Thyroid gland (tissue), 4 donors: ENCODE data around the gene PLD2. TPM values are rescaled to one million over a fixed set of nuclear protein-coding genes. Genes with fewer than 3 reads are reported as not detected.

ENCODE experiments used
- DNase-seq, 2 donors: peaks; one replicate each; pipeline ENCODE4 v3.0.0-alpha.2; 2019
- H3K27ac ChIP-seq, 3 donors: fragments of 200-600 bp; sonication (generic); 1 replicate in 2 of 3; 2 replicates in 1 of 3; pipeline ENCODE4 v1.5.1; 2016 to 2019; ENCODE audit warnings: mild to moderate bottlenecking in 1 of 3, moderate library complexity in 1 of 3
- H3K27me3 ChIP-seq: fragments of 200-600 bp; sonication (generic); one replicate; pipeline ENCODE4 v1.5.1; 2019
- H3K36me3 ChIP-seq, 2 donors: fragments of 200-600 bp; sonication (generic); one replicate each; pipeline ENCODE4 v1.5.1; 2016 to 2019
- H3K4me1 ChIP-seq, 2 donors: fragments of 200-600 bp; sonication (generic); one replicate each; pipeline ENCODE4 v1.5.1; 2017 to 2019
- H3K4me3 ChIP-seq, 3 donors: fragments of 200-600 bp; sonication (generic); replicated peaks in 1 of 3; 1 replicate in 2 of 3; 2 replicates in 1 of 3; pipeline ENCODE4 v1.5.1; 2016; ENCODE audit warnings: mild to moderate bottlenecking in 1 of 3
- H3K9me3 ChIP-seq: fragments of 200-600 bp; sonication (generic); one replicate; pipeline ENCODE4 v1.5.1; 2017
- POLR2A ChIP-seq, 2 donors: fragments of 450-650 bp; IDR thresholded peaks; one replicate each; pipeline ENCODE4 v1.6.1; 2017; ENCODE audit warnings: antibody characterized with exemption in 2 of 2, mild to moderate bottlenecking in 2 of 2, moderate library complexity in 1 of 2
- WGBS, 2 donors: methylation state at CpG; one replicate each; pipeline ENCODE4 v1.1.5; 2017; 5-methylcytosine and 5-hydroxymethylcytosine counted together
- intact Hi-C: fragments of 100-400 bp; cut with DNase I; formaldehyde crosslinking; loops from one replicate; pipeline ENCODE4 v1.15.1; 2023
- total RNA-seq, 4 donors: library from RNA; depleted of rRNA; stranded (reverse); fragments of >200 nt; gene quantifications; one replicate each; pipeline ENCODE4 v1.2.3, GENCODE V29; 2016
- TF ChIP-seq, protein P1 (sequence below), 6 experiments: fragments of 200-600 bp in 3 of 6; fragments of 450-650 bp in 3 of 6; sonication (generic) in 3 of 6; IDR thresholded peaks; one replicate each; pipeline ENCODE4 v1.5.1; 2016 to 2019; ENCODE audit warnings: antibody characterized with exemption in 6 of 6, mild to moderate bottlenecking in 2 of 6, inconsistent platforms in 1 of 6, moderate library complexity in 1 of 6

Gene PLD2
- total RNA-seq, 4 donors from 2014 or later = 10.7 to 20.0 (median 16.2) TPM

DNA sequence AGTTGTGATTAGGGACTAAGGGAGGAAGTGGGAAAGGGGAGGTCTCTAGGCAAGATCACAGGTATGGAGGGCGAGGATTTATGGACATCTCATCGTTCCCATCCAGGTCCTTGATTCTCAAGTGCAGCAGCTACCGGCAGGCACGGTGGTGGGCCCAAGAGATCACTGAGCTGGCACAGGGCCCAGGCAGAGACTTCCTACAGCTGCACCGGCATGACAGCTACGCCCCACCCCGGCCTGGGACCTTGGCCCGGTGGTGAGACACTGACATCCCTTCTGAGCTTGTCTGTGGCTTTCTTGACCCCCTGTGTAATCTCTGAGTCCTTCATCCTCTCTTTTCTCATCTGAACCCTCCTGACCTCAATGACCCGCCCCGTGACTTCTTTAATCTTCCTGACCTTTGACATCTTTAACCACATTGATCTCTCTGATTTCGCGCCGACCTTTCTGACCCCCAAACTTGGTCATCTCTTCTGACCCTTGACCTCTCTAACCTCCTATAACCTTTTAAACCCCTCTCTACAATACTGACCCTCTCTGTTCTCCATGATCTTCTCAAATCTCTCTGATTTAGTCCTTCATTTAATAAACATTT, 3.8 kb downstream of the PLD2 start:
- WGBS, 2 donors = 64 to 71% methylated on average over 13 of the region's 13 CpGs
- no peak for DNase-seq
- intact Hi-C loops = no loop called here
- no peak overlapping the region for H3K27ac ChIP-seq
- peaks cover 16 to 17% of the 10 kb centered on the region in 2 donors for H3K4me1 ChIP-seq
- TF ChIP-seq, protein P1, sequence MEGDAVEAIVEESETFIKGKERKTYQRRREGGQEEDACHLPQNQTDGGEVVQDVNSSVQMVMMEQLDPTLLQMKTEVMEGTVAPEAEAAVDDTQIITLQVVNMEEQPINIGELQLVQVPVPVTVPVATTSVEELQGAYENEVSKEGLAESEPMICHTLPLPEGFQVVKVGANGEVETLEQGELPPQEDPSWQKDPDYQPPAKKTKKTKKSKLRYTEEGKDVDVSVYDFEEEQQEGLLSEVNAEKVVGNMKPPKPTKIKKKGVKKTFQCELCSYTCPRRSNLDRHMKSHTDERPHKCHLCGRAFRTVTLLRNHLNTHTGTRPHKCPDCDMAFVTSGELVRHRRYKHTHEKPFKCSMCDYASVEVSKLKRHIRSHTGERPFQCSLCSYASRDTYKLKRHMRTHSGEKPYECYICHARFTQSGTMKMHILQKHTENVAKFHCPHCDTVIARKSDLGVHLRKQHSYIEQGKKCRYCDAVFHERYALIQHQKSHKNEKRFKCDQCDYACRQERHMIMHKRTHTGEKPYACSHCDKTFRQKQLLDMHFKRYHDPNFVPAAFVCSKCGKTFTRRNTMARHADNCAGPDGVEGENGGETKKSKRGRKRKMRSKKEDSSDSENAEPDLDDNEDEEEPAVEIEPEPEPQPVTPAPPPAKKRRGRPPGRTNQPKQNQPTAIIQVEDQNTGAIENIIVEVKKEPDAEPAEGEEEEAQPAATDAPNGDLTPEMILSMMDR (IDR thresholded peaks at IDR 0.05) = no peak
- TF ChIP-seq POLR2A (IDR thresholded peaks at IDR 0.05) = no peak
- H3K9me3 ChIP-seq = no peaks in the 10 kb centered on the region
- no peak overlapping the region for H3K4me3 ChIP-seq
- no peaks in the 10 kb centered on the region for H3K27me3 ChIP-seq
- H3K36me3 ChIP-seq = no peaks in the 10 kb centered on the region

DNA sequence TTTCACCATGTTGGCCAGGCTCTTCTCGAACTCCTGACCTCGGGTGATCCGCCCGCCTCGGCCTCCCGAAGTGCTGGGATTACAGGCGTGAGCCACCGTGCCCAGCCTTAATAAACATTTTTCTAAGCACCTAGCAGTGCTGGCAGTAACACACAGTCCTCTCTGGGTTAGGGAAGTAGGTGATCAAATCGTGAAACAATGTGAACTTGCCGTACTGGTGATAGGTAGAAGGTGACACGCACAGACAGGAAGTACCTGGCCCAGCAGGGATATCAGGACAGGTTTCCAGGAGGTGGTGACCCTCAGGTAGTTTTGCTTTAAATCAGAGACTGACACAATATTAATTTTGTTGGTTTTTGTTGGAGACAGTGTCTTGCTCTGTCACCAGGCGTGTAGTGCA, 4.5 kb downstream of the PLD2 start:
- Histone ChIP-seq H3K27ac (no peak overlapping the region), H3K36me3 (peaks cover 0 to under 1% of the 10 kb centered on the region in 2 donors), H3K4me3 (no peak overlapping the region), H3K27me3 (no peaks in the 10 kb centered on the region), H3K9me3 (no peaks in the 10 kb centered on the region), H3K4me1 (peaks cover 10 to 13% of the 10 kb centered on the region in 2 donors)
- intact Hi-C loops = no loop called here
- 97 to 98% methylated on average over 12 of the region's 12 CpGs for WGBS, 2 donors
- no peak for DNase-seq
- TF ChIP-seq, protein P1 (IDR thresholded peaks at IDR 0.05) = no peak
- no peak for TF ChIP-seq POLR2A (IDR thresholded peaks at IDR 0.05)

DNA sequence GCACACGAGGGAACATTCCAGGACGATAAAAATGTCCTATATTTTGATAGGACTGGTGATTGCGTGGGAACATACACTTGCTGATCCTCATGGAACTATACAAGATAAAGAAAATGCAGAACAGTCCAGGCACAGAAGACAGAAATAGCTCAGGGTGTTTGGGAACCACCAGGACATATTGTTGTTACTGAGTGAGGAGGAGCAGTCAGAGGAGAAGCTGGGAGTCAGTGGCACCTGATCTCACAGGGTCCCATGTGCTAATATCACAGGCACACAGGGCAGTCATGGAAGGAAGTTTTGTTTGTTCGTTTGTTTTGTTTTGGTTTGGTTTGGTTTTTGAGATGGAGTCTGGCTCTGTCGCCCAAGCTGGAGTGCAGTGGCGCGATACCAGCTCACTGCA, 5.7 kb downstream of the PLD2 start:
- intact Hi-C loops = no loop called here
- 87 to 90% methylated on average over 7 of the region's 7 CpGs for WGBS, 2 donors
- H3K36me3 ChIP-seq = peaks cover 0 to 7% of the 10 kb centered on the region in 2 donors
- TF ChIP-seq, protein P1 (IDR thresholded peaks at IDR 0.05) = no peak
- TF ChIP-seq POLR2A (IDR thresholded peaks at IDR 0.05) = no peak
- H3K4me1 ChIP-seq = peaks cover 5 to 9% of the 10 kb centered on the region in 2 donors
- H3K4me3 ChIP-seq = no peak overlapping the region
- no peak overlapping the region for H3K27ac ChIP-seq
- no peaks in the 10 kb centered on the region for H3K27me3 ChIP-seq
- H3K9me3 ChIP-seq = no peaks in the 10 kb centered on the region
- DNase-seq = no peak

DNA sequence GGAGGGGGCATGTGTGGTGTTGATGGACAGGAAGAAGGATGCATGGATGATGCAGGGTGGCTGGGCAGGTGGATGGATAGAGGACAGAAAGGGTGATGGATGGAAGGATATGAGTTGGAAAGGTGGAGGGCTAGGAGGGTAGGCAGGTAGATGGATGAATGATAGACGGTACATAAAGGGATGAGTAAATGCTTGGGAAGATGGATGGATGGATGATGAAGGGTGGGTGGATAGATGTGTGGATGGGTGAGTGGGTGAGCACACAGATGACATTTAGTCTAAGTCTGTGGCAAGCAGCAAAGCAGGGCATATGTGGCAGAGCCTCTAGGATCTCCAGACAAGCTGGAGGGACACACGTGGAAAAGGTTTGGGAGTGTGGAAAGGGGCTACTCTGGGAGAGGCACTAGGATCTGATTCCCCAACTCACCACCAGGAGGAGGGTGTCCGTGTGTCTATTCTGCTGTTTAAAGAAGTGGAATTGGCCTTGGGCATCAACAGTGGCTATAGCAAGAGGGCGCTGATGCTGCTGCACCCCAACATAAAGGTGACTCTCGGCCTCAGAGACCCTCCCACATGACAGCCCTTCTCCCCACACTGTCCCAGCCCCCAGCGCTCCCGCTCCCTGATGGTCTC, 8.2 kb downstream of the PLD2 start:
- H3K36me3 ChIP-seq = peaks cover 0 to 7% of the 10 kb centered on the region in 2 donors
- DNase-seq = no peak
- H3K4me3 ChIP-seq = no peak overlapping the region
- TF ChIP-seq, protein P1 (IDR thresholded peaks at IDR 0.05) = no peak
- no peak for TF ChIP-seq POLR2A (IDR thresholded peaks at IDR 0.05)
- no peak overlapping the region for H3K27ac ChIP-seq
- no peaks in the 10 kb centered on the region for H3K27me3 ChIP-seq
- H3K4me1 ChIP-seq = no peaks in the 10 kb centered on the region
- no peaks in the 10 kb centered on the region for H3K9me3 ChIP-seq
- intact Hi-C loops = no loop called here
- WGBS, 2 donors = 85 to 89% methylated on average over 7 of the region's 7 CpGs

DNA sequence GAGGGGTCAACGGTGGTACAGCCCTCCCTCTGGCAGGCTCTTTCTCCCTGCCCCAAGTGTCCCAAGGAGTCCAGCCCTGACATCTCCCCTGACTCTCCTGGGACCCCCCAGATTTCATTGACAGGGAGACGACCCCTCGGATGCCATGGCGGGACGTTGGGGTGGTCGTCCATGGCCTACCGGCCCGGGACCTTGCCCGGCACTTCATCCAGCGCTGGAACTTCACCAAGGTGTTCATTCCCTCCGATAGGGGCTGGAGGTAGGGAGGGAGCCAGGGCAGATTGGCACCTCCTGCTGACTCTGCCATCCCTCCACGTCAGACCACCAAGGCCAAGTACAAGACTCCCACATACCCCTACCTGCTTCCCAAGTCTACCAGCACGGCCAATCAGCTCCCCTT, 9.9 kb downstream of the PLD2 start:
- no peak overlapping the region for H3K4me3 ChIP-seq
- H3K36me3 ChIP-seq = peaks cover 0 to 7% of the 10 kb centered on the region in 2 donors
- no peaks in the 10 kb centered on the region for H3K9me3 ChIP-seq
- no peaks in the 10 kb centered on the region for H3K4me1 ChIP-seq
- WGBS, 2 donors = 89 to 96% methylated on average over 4 to 12 of the region's 13 CpGs
- no peaks in the 10 kb centered on the region for H3K27me3 ChIP-seq
- H3K27ac ChIP-seq = no peak overlapping the region
- TF ChIP-seq, protein P1 (IDR thresholded peaks at IDR 0.05) = no peak
- TF ChIP-seq POLR2A (IDR thresholded peaks at IDR 0.05) = no peak
- no peak for DNase-seq
- intact Hi-C loops = no loop called here
